Cardiac muscle cell (in vitro differentiated cells and primary cell): ENCODE measurements around the gene CDK5RAP2. TPM values are rescaled to one million over a fixed set of nuclear protein-coding genes. Genes with fewer than 3 reads are reported as not detected.

Experiments used
- DNase-seq, 2 donors: peaks; one replicate each; pipeline versions ENCODE4 v3.0.0 to v3.0.0-alpha.2; 2010 to 2017; ENCODE audit warnings: low read depth in 1 of 2, low spot score in 1 of 2
- H3K27ac ChIP-seq: fragments of 200-600 bp; sonication (generic); 2 replicates; pipeline ENCODE4 v1.5.1; 2016
- H3K27me3 ChIP-seq: fragments of 200-600 bp; sonication (generic); 2 replicates; pipeline ENCODE4 v1.6.0; 2016; ENCODE audit warnings: control low read depth
- H3K36me3 ChIP-seq: fragments of 200-600 bp; sonication (generic); 2 replicates; pipeline ENCODE4 v1.5.1; 2016; ENCODE audit warnings: control low read depth
- H3K4me1 ChIP-seq: fragments of 200-600 bp; sonication (generic); 2 replicates; pipeline ENCODE4 v1.8.1; 2017; ENCODE audit warnings: low read depth, mild to moderate bottlenecking, mixed run types
- H3K4me3 ChIP-seq: fragments of 200-600 bp; sonication (generic); 2 replicates; pipeline ENCODE4 v1.5.1; 2016; ENCODE audit warnings: mild to moderate bottlenecking
- H3K9me3 ChIP-seq: fragments of 200-600 bp; sonication (generic); 2 replicates; pipeline ENCODE4 v1.5.1; 2017; ENCODE audit warnings: low read depth, mild to moderate bottlenecking, control low read depth
- polyA plus RNA-seq: library from polyadenylated mRNA; unstranded; fragments of >200 nt; fragmentation: Nextera tagmentation; extraction: Ambion mirVana; gene quantifications from 2 replicates; pipeline ENCODE4 v1.2.1, GENCODE V29; 2016
- total RNA-seq: library from RNA; depleted of rRNA; stranded (reverse); fragments of >200 nt; gene quantifications from 2 replicates; pipeline ENCODE4 v1.2.3, GENCODE V29; 2016
- TF ChIP-seq, protein P1 (sequence below): IDR thresholded peaks from 2 replicates; pipeline ENCODE4 v1.5.1; 2012; ENCODE audit warnings: low read depth, mild to moderate bottlenecking, low read length

CDK5RAP2 gene
- total and polyA plus RNA-seq, 2 experiments from 2014 or later = 33.5 to 60.4 TPM

GRCh38 chr9:120392711-120393110 lies 187.3 kb downstream of the CDK5RAP2 start:
- H3K4me3 ChIP-seq = no peak overlapping the region
- no peaks in the 10 kb centered on the region for H3K9me3 ChIP-seq
- DNase-seq = no peak
- no peak overlapping the region for H3K27ac ChIP-seq
- TF ChIP-seq, protein P1, sequence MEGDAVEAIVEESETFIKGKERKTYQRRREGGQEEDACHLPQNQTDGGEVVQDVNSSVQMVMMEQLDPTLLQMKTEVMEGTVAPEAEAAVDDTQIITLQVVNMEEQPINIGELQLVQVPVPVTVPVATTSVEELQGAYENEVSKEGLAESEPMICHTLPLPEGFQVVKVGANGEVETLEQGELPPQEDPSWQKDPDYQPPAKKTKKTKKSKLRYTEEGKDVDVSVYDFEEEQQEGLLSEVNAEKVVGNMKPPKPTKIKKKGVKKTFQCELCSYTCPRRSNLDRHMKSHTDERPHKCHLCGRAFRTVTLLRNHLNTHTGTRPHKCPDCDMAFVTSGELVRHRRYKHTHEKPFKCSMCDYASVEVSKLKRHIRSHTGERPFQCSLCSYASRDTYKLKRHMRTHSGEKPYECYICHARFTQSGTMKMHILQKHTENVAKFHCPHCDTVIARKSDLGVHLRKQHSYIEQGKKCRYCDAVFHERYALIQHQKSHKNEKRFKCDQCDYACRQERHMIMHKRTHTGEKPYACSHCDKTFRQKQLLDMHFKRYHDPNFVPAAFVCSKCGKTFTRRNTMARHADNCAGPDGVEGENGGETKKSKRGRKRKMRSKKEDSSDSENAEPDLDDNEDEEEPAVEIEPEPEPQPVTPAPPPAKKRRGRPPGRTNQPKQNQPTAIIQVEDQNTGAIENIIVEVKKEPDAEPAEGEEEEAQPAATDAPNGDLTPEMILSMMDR = no peak
- no peaks in the 10 kb centered on the region for H3K27me3 ChIP-seq
- H3K36me3 ChIP-seq = peaks cover 25% of the 10 kb centered on the region
- no peaks in the 10 kb centered on the region for H3K4me1 ChIP-seq

- Histone ChIP-seq H3K27me3 (no peaks in the 10 kb centered on the region), H3K4me1 (no peaks in the 10 kb centered on the region), H3K9me3 (no peaks in the 10 kb centered on the region), H3K4me3 (no peak overlapping the region), H3K36me3 (peaks cover 25% of the 10 kb centered on the region), H3K27ac (no peak overlapping the region)
- no peak for DNase-seq
- TF ChIP-seq, protein P1 = no peak
Measured at GRCh38 chr9:120392245-120392644, 187.7 kb downstream of the CDK5RAP2 start.

DNA sequence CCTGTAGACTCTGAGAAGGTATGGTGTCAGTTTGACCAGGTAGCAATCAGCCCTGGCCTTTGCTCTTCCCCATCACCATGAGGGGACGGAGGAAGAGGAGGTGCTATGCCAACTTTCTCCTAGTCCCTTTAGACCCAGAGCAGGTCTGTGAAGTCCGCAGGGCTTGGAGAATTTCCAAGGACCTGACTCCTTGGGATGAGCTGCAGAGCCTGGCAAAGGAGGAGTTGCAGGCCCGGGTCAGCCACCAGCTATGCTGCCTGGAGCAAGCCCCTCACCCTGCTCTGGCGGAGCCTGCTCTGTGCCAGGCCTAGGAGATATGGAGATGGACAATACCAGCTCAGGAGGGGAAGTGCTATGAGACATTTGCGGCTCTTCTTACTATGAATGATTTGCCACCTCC lies 188.3 kb downstream of the CDK5RAP2 start:
- no peaks in the 10 kb centered on the region for H3K4me1 ChIP-seq
- H3K36me3 ChIP-seq = peaks cover 25% of the 10 kb centered on the region
- H3K9me3 ChIP-seq = no peaks in the 10 kb centered on the region
- H3K27ac ChIP-seq = no peak overlapping the region
- no peaks in the 10 kb centered on the region for H3K27me3 ChIP-seq
- TF ChIP-seq, protein P1 = no peak
- DNase-seq = no peak
- H3K4me3 ChIP-seq = no peak overlapping the region

DNA sequence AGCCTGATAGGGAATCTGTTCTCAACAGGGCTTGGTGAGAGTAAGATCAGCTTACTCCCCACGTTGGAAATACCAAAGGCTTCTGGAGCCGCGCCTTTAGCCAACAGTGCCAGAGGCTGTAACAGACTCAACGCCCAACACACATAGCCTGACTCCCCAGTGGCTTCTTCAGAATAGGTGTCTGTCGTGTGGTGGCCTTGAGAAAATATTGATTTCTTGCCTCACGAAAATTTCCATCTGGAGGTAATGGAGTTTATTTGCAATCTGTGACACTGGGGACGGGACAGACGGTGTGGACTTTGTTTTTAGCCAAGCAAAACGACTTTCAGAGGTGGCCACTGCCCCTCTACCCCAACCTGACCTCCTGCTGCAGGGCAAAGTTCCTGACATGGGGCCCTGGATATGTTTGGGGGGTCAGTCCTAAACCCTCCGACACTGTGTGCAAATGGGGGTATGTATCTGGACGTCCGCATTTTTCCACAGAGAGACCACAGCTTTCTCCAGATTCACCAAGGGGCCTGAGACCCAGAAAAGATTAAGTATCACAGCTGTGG lies 189.3 kb downstream of the CDK5RAP2 start:
- Histone ChIP-seq H3K4me1 (no peaks in the 10 kb centered on the region), H3K36me3 (peaks cover 25% of the 10 kb centered on the region), H3K9me3 (no peaks in the 10 kb centered on the region), H3K27ac (no peak overlapping the region), H3K27me3 (no peaks in the 10 kb centered on the region), H3K4me3 (no peak overlapping the region)
- TF ChIP-seq, protein P1 = no peak
- DNase-seq = no peak

GRCh38 chr9:120389867-120390266 lies 190.1 kb downstream of the CDK5RAP2 start:
- H3K4me3 ChIP-seq = no peak overlapping the region
- H3K9me3 ChIP-seq = no peaks in the 10 kb centered on the region
- H3K27ac ChIP-seq = no peak overlapping the region
- H3K4me1 ChIP-seq = no peaks in the 10 kb centered on the region
- no peaks in the 10 kb centered on the region for H3K27me3 ChIP-seq
- TF ChIP-seq, protein P1 = no peak
- no peak for DNase-seq
- H3K36me3 ChIP-seq = peaks cover 24% of the 10 kb centered on the region
